Hematopoietic multipotent progenitor cell treated with erythropoietin and hydrocortisone succinate and interleukin-3 and kit ligand, for 8 days (in vitro differentiated cells): Measurements from ENCODE around the gene CYP26A1.

Experiments used
- DNase-seq: peaks from one replicate; pipeline ENCODE4 v3.0.0-alpha.2; 2015

The CYP26A1 gene

DNA sequence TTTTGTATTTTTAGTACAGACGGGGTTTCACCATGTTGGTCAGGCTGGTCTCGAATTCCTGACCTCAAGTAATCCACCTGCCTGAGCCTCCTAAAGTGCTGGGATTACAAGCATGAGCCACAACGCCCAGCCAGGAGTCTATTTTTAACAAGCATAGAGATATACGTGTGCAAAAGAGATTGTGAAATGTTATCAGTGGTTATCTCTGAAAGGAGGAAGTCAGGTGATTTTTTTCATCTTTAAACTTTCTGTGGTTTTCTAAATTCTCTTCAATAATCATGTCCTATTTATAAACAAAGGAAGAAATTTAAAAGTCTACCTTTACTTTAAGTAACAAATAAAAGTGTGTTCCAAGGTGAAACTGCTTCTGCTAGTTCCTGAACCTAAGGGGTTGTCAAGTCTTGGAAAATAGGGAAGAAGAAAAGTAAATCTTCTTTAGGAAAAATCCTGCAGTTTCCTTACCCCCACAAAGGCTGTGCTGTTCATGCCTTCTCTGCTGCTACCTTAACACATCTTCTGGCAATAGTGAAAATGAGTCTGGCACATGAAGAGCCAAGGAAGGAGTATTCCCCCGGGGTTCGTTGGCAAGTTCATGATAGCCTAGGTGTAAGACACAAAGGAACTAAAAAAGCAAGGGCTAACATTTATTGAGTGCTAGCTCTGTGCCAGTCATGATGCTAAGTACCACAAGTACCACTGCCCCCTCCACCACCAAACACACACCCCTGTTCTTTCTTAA lies 51.1 kb downstream of the CYP26A1 start:
- DNase-seq, result no peak

DNA sequence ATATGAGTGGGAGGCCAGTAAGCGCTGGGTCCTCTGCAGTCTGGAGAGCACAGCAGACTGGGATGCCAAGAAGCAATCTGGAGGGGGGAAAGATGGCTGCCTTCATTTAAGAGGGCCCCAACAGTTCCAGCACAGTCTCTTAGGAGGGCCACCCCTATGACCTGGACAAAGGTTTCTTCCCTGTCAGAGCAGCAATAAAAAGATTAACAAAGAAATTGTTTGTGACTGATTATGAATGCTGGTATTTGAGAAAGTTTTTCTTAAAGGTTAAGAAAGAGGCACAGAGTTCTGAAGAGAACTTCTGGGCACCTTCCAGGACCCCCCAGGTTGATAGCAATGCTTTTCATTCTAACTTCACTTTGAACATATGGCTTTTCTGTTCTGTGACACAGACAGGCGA lies 52.3 kb downstream of the CYP26A1 start:
- no peak for DNase-seq

DNA sequence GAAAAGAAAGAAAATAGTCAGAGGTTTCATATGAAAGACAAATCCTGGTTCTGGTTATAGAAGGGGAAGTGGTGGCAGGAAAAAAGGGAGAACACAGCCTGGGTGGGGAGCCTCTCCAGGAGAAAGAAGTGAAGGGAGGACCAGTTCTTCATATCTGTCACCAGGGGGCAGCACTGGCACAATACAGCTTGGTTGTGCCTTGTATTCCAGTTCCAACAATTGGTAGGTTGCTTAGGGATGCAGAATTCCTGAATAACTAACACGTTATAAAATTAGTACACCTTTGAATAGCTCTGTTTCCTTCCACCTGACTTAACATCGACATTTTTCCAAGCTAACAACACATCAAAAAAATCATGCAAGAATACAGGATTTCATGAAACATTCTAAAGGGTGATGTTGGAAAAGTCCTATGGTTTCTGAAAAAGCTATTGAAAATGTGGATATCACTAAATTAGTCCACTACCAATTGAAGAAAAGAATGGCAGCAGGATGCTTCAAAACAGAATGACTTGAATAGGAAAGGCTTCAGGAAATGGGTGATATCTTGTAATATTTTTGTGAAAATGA lies 52.9 kb downstream of the CYP26A1 start:
- DNase-seq, result peak; percentile 11
